Germinal center (tissue), 1 donor: ENCODE measurements around the gene FAM131C.
"Not testable (repeated sequence)": the region's sequence is repeated elsewhere in the genome, so short reads cannot be mapped to it uniquely, and the experiment has no call there.

Source experiments
- DNase-seq: peaks from one replicate; pipeline ENCODE4 v3.0.0; 2012; ENCODE audit warnings: mixed read lengths, low spot score

Gene FAM131C

GRCh38 chr1:16076031-16076864 lies 2.8 kb upstream of the FAM131C start:
- DNase-seq = no peak

- no peak for DNase-seq
These were observed 2.0 kb upstream of the FAM131C start for GRCh38 chr1:16075337-16076030.

- no peak for DNase-seq
These were observed 766 bp upstream of the FAM131C start for GRCh38 chr1:16074217-16074616.

- DNase-seq = no peak
These were observed 601 bp downstream of the FAM131C start for GRCh38 chr1:16072616-16073484.

- DNase-seq = no peak
These were observed 1.4 kb downstream of the FAM131C start for GRCh38 chr1:16072095-16072494.

GRCh38 chr1:16071614-16072013 lies 1.8 kb downstream of the FAM131C start:
- DNase-seq = no peak

GRCh38 chr1:16070640-16071355 lies 2.7 kb downstream of the FAM131C start:
- DNase-seq = no peak

GRCh38 chr1:16068356-16069270 lies 4.8 kb downstream of the FAM131C start:
- DNase-seq = no peak

GRCh38 chr1:16067933-16068332 lies 5.5 kb downstream of the FAM131C start:
- no peak for DNase-seq

- DNase-seq = no peak
These were observed 6.2 kb downstream of the FAM131C start for GRCh38 chr1:16067127-16067768.

- no peak for DNase-seq
These were observed 7.2 kb downstream of the FAM131C start for GRCh38 chr1:16066245-16066644.

GRCh38 chr1:16065269-16065576 lies 8.2 kb downstream of the FAM131C start:
- DNase-seq = no peak

- no peak for DNase-seq
These were observed 8.7 kb downstream of the FAM131C start for GRCh38 chr1:16064536-16065268.

- no peak for DNase-seq
These were observed 9.5 kb downstream of the FAM131C start for GRCh38 chr1:16063921-16064320.

GRCh38 chr1:16063226-16063829 lies 10.1 kb downstream of the FAM131C start:
- DNase-seq = no peak

- not testable (repeated sequence) for DNase-seq
These were observed 10.8 kb downstream of the FAM131C start for GRCh38 chr1:16062687-16063075.

GRCh38 chr1:16061989-16062686 lies 11.3 kb downstream of the FAM131C start:
- DNase-seq = not testable (repeated sequence)

GRCh38 chr1:16061266-16061665 lies 12.2 kb downstream of the FAM131C start:
- DNase-seq = no peak
